GM12874 (cell line): Measurements from ENCODE around the gene TMEM132D.

Experiments used
- CTCF ChIP-seq: IDR thresholded peaks from 2 replicates; pipeline ENCODE4 v1.5.1; 2011; ENCODE audit warnings: low read depth, mild to moderate bottlenecking, control low read depth, low read length, moderate library complexity; ENCODE audit not compliant: insufficient read depth

Gene TMEM132D

GRCh38 chr12:129119537-129119936 is 784.3 kb downstream of the TMEM132D start:
- no peak for TF ChIP-seq CTCF

- TF ChIP-seq CTCF = no peak
These were observed 788.3 kb downstream of the TMEM132D start for GRCh38 chr12:129115558-129115957.

GRCh38 chr12:129110575-129110974 is 793.2 kb downstream of the TMEM132D start:
- TF ChIP-seq CTCF = no peak

- TF ChIP-seq CTCF = no peak
These were observed 794.4 kb downstream of the TMEM132D start for GRCh38 chr12:129109174-129110001.

- no peak for TF ChIP-seq CTCF
These were observed 797.1 kb downstream of the TMEM132D start for GRCh38 chr12:129106772-129107171.

GRCh38 chr12:129103231-129103630 is 800.6 kb downstream of the TMEM132D start:
- TF ChIP-seq CTCF = no peak

- TF ChIP-seq CTCF = no peak
These were observed 801.6 kb downstream of the TMEM132D start for GRCh38 chr12:129102233-129102632.
